Progenitor cell of endocrine pancreas (in vitro differentiated cells): Measurements from ENCODE around the gene ARFGAP1. TPM values are rescaled to one million over a fixed set of nuclear protein-coding genes. Genes with fewer than 3 reads are reported as not detected.

Source experiments
- DNase-seq: peaks from one replicate; pipeline ENCODE4 v3.0.0; 2021; ENCODE audit warnings: low spot score; ENCODE audit not compliant: unreplicated experiment
- H3K27ac Mint-ChIP-seq: 2 replicates; pipeline ENCODE4 v1.8.0; 2021; ENCODE audit warnings: mild to moderate bottlenecking, moderate library complexity, mixed read lengths
- H3K27me3 Mint-ChIP-seq: 2 replicates; pipeline ENCODE4 v1.8.0; 2021; ENCODE audit warnings: mixed read lengths
- H3K36me3 Mint-ChIP-seq: 2 replicates; pipeline ENCODE4 v1.8.0; 2022; ENCODE audit warnings: mixed read lengths; ENCODE audit not compliant: insufficient read depth
- H3K4me1 Mint-ChIP-seq: 2 replicates; pipeline ENCODE4 v1.8.0; 2021; ENCODE audit warnings: low read depth, mixed read lengths
- H3K4me3 Mint-ChIP-seq: 2 replicates; pipeline ENCODE4 v1.8.0; 2021; ENCODE audit warnings: low read depth, mild to moderate bottlenecking, moderate library complexity, mixed read lengths
- H3K9me3 Mint-ChIP-seq: 2 replicates; pipeline ENCODE4 v1.8.0; 2021; ENCODE audit warnings: low read depth, mixed read lengths
- total RNA-seq: library from RNA; stranded (reverse); gene quantifications from 2 replicates; pipeline ENCODE4 v1.2.1, GENCODE V29; 2021
- TF ChIP-seq, protein P1 (sequence below): fragments of 200-600 bp; sonication (generic); IDR thresholded peaks from one replicate; pipeline ENCODE4 v1.5.0; 2021; ENCODE audit warnings: antibody characterized with exemption, mild to moderate bottlenecking; ENCODE audit not compliant: unreplicated experiment

ARFGAP1 gene
- total RNA-seq, 1 donor from 2014 or later, result 119 TPM

DNA sequence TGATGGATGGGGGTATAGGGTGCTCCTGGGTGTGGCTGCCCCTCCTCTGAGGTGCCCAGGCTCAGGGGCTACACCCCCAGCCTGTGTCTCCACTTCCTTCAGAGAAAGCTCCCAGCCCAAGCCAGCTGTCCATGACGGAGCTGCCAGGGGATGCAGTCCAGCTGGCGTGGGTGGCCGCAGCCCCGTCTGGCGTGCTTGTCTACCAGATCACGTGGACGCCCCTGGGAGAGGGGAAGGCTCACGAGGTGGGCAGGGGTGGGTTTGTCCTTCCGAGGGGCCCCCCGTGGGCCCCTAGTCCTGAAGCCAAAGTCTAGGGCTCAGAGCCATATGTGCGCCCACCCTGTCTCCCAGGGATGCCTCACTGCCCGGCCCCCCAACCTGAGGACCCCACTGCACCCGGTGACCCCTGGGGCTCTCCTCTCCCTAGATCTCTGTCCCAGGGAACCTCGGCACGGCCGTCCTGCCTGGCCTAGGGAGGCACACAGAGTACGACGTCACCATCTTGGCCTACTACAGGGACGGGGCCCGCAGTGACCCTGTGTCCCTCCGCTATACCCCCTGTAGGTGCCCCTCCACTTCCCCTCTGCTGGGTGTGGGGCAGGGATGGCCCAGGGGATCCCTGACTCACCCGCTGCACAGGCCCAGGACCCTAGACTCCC, 40.2 kb downstream of the ARFGAP1 start:
- Mint-ChIP-seq H3K4me1 (no peaks in the 10 kb centered on the region), H3K4me3 (no peak overlapping the region), H3K27me3 (no peaks in the 10 kb centered on the region), H3K27ac (no peak overlapping the region), H3K9me3 (no peaks in the 10 kb centered on the region), H3K36me3 (no peaks in the 10 kb centered on the region)
- no peak for DNase-seq
- TF ChIP-seq, protein P1, sequence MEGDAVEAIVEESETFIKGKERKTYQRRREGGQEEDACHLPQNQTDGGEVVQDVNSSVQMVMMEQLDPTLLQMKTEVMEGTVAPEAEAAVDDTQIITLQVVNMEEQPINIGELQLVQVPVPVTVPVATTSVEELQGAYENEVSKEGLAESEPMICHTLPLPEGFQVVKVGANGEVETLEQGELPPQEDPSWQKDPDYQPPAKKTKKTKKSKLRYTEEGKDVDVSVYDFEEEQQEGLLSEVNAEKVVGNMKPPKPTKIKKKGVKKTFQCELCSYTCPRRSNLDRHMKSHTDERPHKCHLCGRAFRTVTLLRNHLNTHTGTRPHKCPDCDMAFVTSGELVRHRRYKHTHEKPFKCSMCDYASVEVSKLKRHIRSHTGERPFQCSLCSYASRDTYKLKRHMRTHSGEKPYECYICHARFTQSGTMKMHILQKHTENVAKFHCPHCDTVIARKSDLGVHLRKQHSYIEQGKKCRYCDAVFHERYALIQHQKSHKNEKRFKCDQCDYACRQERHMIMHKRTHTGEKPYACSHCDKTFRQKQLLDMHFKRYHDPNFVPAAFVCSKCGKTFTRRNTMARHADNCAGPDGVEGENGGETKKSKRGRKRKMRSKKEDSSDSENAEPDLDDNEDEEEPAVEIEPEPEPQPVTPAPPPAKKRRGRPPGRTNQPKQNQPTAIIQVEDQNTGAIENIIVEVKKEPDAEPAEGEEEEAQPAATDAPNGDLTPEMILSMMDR, result no peak

DNA sequence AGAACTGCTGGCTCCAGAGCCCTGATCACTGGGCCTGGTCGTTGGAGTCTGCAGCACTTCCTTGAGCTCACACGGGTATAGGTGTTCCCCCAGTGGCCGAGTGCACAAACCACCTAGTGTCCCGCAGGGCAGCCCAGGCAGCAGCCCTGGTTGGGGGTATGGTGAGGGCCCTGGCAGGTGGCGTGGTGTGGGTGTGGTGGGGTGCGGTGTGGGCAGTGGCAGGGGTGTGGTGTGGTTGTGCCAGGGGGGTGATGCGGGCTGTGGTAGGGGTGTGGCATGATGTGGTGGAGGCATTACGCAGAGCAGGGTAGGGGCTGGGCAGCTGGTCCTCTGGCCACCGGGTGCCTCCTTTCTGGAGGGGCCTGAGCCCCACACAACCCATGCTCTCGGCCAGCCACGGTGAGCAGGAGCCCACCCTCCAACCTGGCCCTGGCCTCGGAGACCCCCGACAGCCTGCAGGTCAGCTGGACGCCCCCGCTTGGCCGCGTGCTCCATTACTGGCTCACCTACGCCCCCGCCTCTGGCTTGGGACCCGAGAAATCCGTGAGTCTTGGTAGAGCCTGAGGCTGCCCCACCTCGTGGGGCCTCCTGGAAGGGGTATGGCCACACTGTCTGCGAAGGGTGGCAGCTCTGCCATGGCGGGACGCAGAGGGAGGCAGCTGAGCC, 40.9 kb downstream of the ARFGAP1 start:
- no peak overlapping the region for H3K4me3 Mint-ChIP-seq

DNA sequence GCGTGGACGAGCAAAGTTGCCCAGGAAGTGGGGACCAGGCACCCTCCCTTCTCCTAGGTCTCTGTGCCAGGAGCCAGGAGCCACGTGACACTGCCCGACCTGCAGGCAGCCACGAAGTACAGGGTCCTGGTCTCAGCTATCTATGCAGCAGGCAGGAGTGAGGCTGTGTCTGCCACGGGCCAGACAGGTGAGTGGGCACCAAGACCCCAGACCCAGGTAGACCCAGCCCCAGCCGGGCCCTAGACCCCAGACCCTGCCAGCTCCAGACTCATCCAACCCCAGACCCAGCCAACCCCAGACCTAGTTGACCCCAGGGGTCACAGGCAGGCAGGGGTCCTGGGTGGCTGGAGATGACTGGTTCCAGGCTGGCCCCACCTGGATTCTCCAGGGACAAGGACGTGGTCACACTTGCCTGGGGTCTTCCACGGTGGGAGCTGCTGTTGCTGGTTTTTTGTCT, 41.4 kb downstream of the ARFGAP1 start:
- no peak for DNase-seq
- H3K4me3 Mint-ChIP-seq, result no peak overlapping the region

More for the DNA sequence above, 40.9 kb downstream of the ARFGAP1 start:
- Mint-ChIP-seq H3K36me3 (no peaks in the 10 kb centered on the region), H3K27me3 (no peaks in the 10 kb centered on the region), H3K27ac (no peak overlapping the region), H3K9me3 (no peaks in the 10 kb centered on the region), H3K4me1 (no peaks in the 10 kb centered on the region)
- TF ChIP-seq, protein P1, result no peak
- DNase-seq, result no peak

DNA sequence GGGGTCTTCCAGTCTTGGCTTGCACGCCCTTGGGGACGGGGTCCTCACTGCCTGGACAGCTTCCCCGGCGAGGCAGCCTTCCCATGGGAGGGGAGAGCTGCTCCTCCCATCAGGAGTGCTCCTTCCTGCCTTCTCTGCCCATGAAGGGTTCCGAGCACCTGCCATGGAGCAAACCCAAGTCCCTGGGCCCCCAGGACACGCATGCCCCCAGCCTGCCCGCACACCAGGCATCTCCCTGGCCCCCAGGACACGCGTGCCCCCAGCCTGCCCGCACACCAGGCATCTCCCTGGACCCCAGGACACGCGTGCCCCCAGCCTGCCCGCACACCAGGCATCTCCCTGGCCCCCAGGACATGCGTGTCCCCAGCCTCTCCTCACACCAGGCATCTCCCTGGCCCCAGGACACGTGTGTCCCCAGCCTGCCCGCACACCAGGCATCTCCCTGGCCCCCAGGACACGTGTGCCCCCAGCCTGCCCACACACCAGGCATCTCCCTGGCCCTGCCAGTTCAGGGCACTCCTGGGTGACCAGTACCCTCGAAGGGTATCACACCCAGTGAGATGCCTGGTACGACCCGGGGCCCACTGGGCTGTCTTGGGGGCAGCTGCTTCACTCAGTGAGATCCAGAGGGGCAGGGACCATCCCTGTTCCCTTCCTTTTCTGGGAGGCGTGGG, 42.1 kb downstream of the ARFGAP1 start:
- DNase-seq, result no peak
- no peak overlapping the region for H3K4me3 Mint-ChIP-seq
- H3K9me3 Mint-ChIP-seq, result no peaks in the 10 kb centered on the region
- H3K27me3 Mint-ChIP-seq, result no peaks in the 10 kb centered on the region
- no peaks in the 10 kb centered on the region for H3K4me1 Mint-ChIP-seq
- no peak overlapping the region for H3K27ac Mint-ChIP-seq
- no peaks in the 10 kb centered on the region for H3K36me3 Mint-ChIP-seq
- TF ChIP-seq, protein P1, result no peak

More for the DNA sequence above, 41.4 kb downstream of the ARFGAP1 start:
- H3K9me3 Mint-ChIP-seq, result no peaks in the 10 kb centered on the region
- no peaks in the 10 kb centered on the region for H3K27me3 Mint-ChIP-seq
- no peak overlapping the region for H3K27ac Mint-ChIP-seq
- TF ChIP-seq, protein P1, result no peak
- no peaks in the 10 kb centered on the region for H3K36me3 Mint-ChIP-seq
- H3K4me1 Mint-ChIP-seq, result no peaks in the 10 kb centered on the region

DNA sequence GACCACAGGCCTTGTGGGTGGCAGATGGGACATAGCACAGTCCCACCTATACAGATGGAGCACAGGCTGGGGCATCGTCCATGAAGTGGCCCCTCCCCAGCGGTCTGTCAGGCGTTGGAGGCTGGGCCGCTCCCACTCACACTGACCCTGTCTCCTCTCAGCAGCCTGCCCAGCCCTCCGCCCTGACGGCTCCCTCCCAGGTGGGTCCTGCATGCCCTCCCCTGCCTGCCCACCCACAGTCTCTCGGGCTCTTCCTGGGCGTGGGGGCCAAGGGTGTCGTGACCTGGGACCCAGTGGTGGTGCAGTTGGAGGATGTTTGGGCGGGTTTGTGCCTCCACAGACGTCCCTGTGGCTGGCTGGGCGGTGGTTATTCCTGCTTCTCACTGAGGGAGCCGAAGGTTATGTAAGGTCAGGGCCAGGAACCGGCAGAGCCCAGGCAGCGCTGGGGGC, 42.7 kb downstream of the ARFGAP1 start:
- H3K4me1 Mint-ChIP-seq, result no peaks in the 10 kb centered on the region
- DNase-seq, result no peak
- no peaks in the 10 kb centered on the region for H3K27me3 Mint-ChIP-seq
- H3K36me3 Mint-ChIP-seq, result no peaks in the 10 kb centered on the region
- H3K4me3 Mint-ChIP-seq, result no peak overlapping the region
- no peaks in the 10 kb centered on the region for H3K9me3 Mint-ChIP-seq
- no peak overlapping the region for H3K27ac Mint-ChIP-seq
- TF ChIP-seq, protein P1, result no peak
